GM21515 (cell line): ENCODE measurements around the gene FMO3.

Experiments
- ATAC-seq: cut with Tn5 transposase; IDR thresholded peaks from one replicate; pipeline ENCODE4 v1.9.1; 2021; ENCODE audit not compliant: unreplicated experiment

The FMO3 gene

DNA sequence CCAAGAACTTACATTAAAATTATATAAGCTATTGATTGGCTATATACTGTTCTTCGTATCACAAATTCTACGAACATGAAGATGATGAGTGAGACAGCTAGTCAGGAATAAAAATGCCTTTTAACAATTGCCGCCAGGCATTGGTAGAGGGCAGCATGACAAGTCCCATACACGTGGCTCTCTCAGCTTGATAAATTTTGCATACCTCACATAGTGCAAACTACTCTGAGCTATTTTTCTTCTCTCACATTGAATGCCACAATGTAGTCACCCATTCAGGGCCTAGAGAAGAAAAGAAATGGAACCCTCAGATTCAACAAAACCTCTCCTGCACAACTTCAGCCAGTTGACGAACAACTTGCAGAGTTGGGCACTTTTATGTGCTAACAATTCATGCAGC, 67.4 kb downstream of the FMO3 start:
- ATAC-seq, result no peak

DNA sequence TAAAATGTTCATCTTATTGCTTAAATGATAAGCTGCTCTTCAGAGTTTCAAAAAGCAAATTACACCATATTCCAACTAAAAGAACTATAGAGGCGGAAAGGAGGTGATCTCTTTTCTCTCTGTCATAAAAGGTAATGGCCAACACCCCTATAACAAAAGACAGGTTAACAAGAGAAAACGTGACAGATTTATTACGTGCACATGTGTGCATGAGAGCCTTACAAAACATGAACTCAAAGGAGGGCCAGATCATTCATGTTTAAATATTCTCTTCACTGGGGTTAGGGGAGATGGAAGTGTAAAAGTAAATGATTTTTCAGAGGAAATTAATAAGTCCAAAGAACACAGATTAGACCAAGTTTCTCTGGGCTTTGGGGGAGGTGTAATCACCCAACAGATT, 67.8 kb downstream of the FMO3 start:
- ATAC-seq, result no peak

DNA sequence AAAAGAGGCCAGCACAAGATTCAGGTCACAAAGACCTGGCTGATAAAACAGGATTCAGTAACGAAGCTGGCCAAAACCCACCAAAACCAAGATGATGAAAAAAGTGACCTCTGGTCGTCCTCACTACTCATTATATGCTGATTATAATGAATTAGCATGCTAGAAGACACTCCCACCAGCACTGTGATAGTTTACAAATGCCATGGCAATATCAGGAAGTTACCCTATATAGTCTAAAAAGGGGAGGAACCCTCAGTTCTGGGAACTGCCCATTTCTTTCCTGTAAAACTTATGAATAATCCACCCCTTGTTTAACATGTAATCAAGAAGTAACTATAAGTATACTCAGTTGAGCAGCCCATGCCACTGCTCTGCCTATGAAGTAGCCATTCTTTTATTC, 68.4 kb downstream of the FMO3 start:
- ATAC-seq, result no peak

DNA sequence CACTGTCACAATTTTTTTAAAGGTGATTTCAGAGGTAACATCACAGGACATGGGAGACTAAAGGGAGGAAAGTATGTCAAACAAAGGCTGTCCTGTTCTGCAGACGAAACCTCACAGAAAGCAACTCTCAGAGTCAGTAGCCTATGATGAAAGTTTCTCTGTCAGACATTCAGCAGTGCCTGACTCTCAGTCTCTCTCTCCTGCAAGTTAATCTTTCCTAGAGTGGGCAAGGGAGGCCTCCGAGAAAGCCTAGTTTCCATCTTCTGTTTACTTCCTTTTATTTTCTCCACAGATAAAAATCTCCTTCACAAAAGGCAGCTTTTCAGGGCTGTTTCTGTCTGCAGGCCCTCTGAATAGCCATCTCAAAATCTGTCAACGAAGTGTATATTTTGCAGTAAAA, 69.5 kb downstream of the FMO3 start:
- peak; percentile 49 for ATAC-seq

DNA sequence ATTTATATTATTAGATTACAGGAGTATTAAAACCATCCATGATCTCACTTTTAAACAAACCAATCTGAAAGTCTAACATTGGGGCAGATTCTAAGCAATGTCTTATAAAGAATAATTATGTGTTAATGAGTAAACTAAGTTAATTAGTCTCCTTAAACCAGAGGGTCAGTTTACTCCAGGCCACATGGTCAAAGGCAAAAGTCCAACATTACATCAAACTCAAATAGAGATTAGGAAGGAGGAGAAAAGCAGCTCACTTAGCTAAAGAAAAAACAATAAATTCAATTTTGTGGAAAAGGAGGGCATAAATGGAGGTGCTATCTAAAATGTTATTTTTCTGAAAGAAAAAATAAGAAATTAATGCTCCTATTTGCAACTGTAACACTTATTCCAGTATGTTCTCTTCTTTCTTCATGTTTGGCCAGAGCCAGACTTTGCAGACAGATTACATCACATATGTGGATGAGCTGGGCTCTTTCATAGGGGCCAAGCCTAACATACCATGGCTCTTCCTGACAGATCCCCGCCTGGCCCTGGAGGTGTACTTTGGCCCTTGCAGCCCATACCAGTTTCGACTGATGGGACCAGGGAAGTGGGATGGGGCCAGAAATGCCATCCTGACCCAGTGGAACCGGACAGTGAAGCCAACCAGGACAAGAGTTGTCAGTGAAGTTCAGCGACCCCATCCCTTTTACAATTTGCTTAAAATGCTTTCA, 70.1 kb downstream of the FMO3 start:
- ATAC-seq, result no peak

DNA sequence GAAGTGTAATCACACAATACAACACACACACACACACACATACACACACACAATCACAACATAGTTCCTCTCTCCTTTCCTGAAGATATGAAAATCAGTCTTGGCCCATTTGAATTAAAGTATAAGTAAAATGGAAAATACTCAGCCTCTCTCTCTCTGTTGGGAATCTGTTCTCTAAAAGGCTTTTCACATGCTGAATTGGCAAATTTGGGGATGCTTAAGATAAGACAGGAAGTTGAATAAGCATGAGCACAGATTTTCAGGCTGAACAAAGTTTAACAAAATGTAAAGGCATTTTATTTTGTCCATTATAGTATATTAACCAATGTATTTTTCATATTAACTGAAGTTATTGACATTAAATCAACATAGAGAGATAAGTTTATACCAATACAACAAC, 70.7 kb downstream of the FMO3 start:
- no peak for ATAC-seq

DNA sequence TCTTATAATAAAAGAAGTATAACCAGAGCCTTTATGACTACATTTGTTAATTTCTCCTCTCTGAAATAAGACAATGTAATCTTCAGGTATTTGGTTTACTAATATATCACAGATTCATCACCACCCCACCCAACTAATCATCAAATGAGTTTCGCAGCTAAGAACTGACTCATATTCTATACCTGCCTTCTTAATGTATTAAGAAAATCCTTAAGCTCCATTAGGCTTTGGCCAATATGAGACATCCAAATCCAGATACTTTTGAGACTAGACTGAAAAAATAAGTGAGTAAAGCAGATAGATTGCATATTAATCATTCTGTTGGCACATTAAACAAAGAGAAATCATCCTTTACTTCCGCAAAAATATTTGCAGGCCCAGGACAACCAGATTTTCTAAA, 75.7 kb downstream of the FMO3 start:
- ATAC-seq, result no peak
